Rectal smooth muscle tissue (tissue), 1 donor: ENCODE data around the gene RBFOX1.

Experiments
- H3K27ac ChIP-seq: one replicate; pipeline ENCODE4 v1.7.0; 2013; ENCODE audit warnings: low read depth, low read length, inconsistent platforms
- H3K27me3 ChIP-seq: one replicate; pipeline ENCODE4 v1.7.0; 2013; ENCODE audit warnings: low read length; ENCODE audit not compliant: control insufficient read depth, insufficient read depth
- H3K36me3 ChIP-seq: one replicate; pipeline ENCODE4 v1.7.0; 2013; ENCODE audit warnings: low read length; ENCODE audit not compliant: control insufficient read depth, insufficient read depth
- H3K4me1 ChIP-seq: one replicate; pipeline ENCODE4 v1.7.0; 2013; ENCODE audit warnings: low read length; ENCODE audit not compliant: control insufficient read depth, insufficient read depth
- H3K4me3 ChIP-seq: one replicate; pipeline ENCODE4 v1.7.0; 2013; ENCODE audit warnings: low read length
- H3K9ac ChIP-seq: one replicate; pipeline ENCODE4 v1.7.0; 2013; ENCODE audit warnings: low read length

RBFOX1 gene

GRCh38 chr16:7541026-7541425 is 208.4 kb downstream of the RBFOX1 start:
- Histone ChIP-seq H3K4me3 (no peak overlapping the region), H3K27me3 (no peaks in the 10 kb centered on the region), H3K36me3 (no peaks in the 10 kb centered on the region), H3K4me1 (no peaks in the 10 kb centered on the region), H3K9ac (no peak overlapping the region), H3K27ac (no peak overlapping the region)

GRCh38 chr16:7545251-7545650 is 212.6 kb downstream of the RBFOX1 start:
- Histone ChIP-seq H3K36me3 (no peaks in the 10 kb centered on the region), H3K9ac (no peak overlapping the region), H3K27ac (no peak overlapping the region), H3K4me3 (no peak overlapping the region), H3K4me1 (no peaks in the 10 kb centered on the region), H3K27me3 (no peaks in the 10 kb centered on the region)

GRCh38 chr16:7546948-7547347 is 214.3 kb downstream of the RBFOX1 start:
- Histone ChIP-seq H3K4me3 (no peak overlapping the region), H3K9ac (no peak overlapping the region), H3K27me3 (no peaks in the 10 kb centered on the region), H3K27ac (no peak overlapping the region), H3K4me1 (no peaks in the 10 kb centered on the region), H3K36me3 (no peaks in the 10 kb centered on the region)

GRCh38 chr16:7547736-7548135 is 215.1 kb downstream of the RBFOX1 start:
- H3K4me1 ChIP-seq: no peaks in the 10 kb centered on the region
- no peaks in the 10 kb centered on the region for H3K27me3 ChIP-seq
- H3K27ac ChIP-seq: no peak overlapping the region
- no peak overlapping the region for H3K9ac ChIP-seq
- no peak overlapping the region for H3K4me3 ChIP-seq
- no peaks in the 10 kb centered on the region for H3K36me3 ChIP-seq

- no peak overlapping the region for H3K27ac ChIP-seq
- no peaks in the 10 kb centered on the region for H3K27me3 ChIP-seq
- no peak overlapping the region for H3K4me3 ChIP-seq
- H3K9ac ChIP-seq: no peak overlapping the region
- H3K36me3 ChIP-seq: no peaks in the 10 kb centered on the region
- no peaks in the 10 kb centered on the region for H3K4me1 ChIP-seq
Measured at GRCh38 chr16:7548796-7549318, 216.2 kb downstream of the RBFOX1 start.

- Histone ChIP-seq H3K36me3 (no peaks in the 10 kb centered on the region), H3K4me1 (no peaks in the 10 kb centered on the region), H3K27me3 (no peaks in the 10 kb centered on the region)
Measured at GRCh38 chr16:7550096-7550495, 217.5 kb downstream of the RBFOX1 start.

GRCh38 chr16:7555459-7555858 is 222.8 kb downstream of the RBFOX1 start:
- Histone ChIP-seq H3K27me3 (no peaks in the 10 kb centered on the region), H3K36me3 (no peaks in the 10 kb centered on the region), H3K4me1 (no peaks in the 10 kb centered on the region), H3K27ac (no peak overlapping the region), H3K9ac (no peak overlapping the region), H3K4me3 (no peak overlapping the region)

More at GRCh38 chr16:7550096-7550495, 217.5 kb downstream of the RBFOX1 start:
- no peak overlapping the region for H3K27ac ChIP-seq
- H3K4me3 ChIP-seq: no peak overlapping the region
- no peak overlapping the region for H3K9ac ChIP-seq

- Histone ChIP-seq H3K27me3 (no peaks in the 10 kb centered on the region), H3K27ac (no peak overlapping the region), H3K4me3 (no peak overlapping the region), H3K36me3 (no peaks in the 10 kb centered on the region), H3K4me1 (no peaks in the 10 kb centered on the region), H3K9ac (no peak overlapping the region)
Measured at GRCh38 chr16:7561908-7562405, 229.3 kb downstream of the RBFOX1 start.

GRCh38 chr16:7566360-7566759 is 233.7 kb downstream of the RBFOX1 start:
- Histone ChIP-seq H3K27ac (no peak overlapping the region), H3K4me1 (no peaks in the 10 kb centered on the region), H3K4me3 (no peak overlapping the region), H3K27me3 (no peaks in the 10 kb centered on the region), H3K36me3 (no peaks in the 10 kb centered on the region), H3K9ac (no peak overlapping the region)

GRCh38 chr16:7571366-7571765 is 238.7 kb downstream of the RBFOX1 start:
- Histone ChIP-seq H3K27ac (no peak overlapping the region), H3K4me1 (no peaks in the 10 kb centered on the region), H3K4me3 (no peak overlapping the region), H3K9ac (no peak overlapping the region), H3K27me3 (no peaks in the 10 kb centered on the region), H3K36me3 (no peaks in the 10 kb centered on the region)

GRCh38 chr16:7577588-7577987 is 244.9 kb downstream of the RBFOX1 start:
- Histone ChIP-seq H3K27me3 (no peaks in the 10 kb centered on the region), H3K27ac (no peak overlapping the region), H3K4me3 (no peak overlapping the region), H3K9ac (no peak overlapping the region), H3K36me3 (no peaks in the 10 kb centered on the region), H3K4me1 (no peaks in the 10 kb centered on the region)

- Histone ChIP-seq H3K4me3 (no peak overlapping the region), H3K27ac (no peak overlapping the region), H3K36me3 (no peaks in the 10 kb centered on the region), H3K9ac (no peak overlapping the region), H3K27me3 (no peaks in the 10 kb centered on the region), H3K4me1 (no peaks in the 10 kb centered on the region)
Measured at GRCh38 chr16:7579454-7579853, 246.8 kb downstream of the RBFOX1 start.

- Histone ChIP-seq H3K4me3 (no peak overlapping the region), H3K36me3 (no peaks in the 10 kb centered on the region), H3K9ac (no peak overlapping the region), H3K27me3 (no peaks in the 10 kb centered on the region), H3K4me1 (no peaks in the 10 kb centered on the region), H3K27ac (no peak overlapping the region)
Measured at GRCh38 chr16:7581175-7581574, 248.5 kb downstream of the RBFOX1 start.
